DND-41 (cell line): ENCODE measurements around the gene AASS.

Experiments used
- ATAC-seq: fragments of 200-7000 bp; cut with Tn5 transposase; 3 replicates; pipeline ENCODE4 v1.9.1; 2021; ENCODE audit warnings: low read depth; ENCODE audit not compliant: insufficient read depth
- DNase-seq: peaks from one replicate; pipeline ENCODE4 v3.0.0-alpha.2; 2020
- H2AFZ ChIP-seq: 2 replicates; pipeline ENCODE4 v1.6.0; 2012; ENCODE audit warnings: low read depth, low read length
- H3K27ac ChIP-seq: 2 replicates; pipeline ENCODE4 v1.5.1; 2012; ENCODE audit warnings: low read length, inconsistent platforms
- H3K27me3 ChIP-seq: fragments of 200-600 bp; sonication (generic); 2 replicates; pipeline ENCODE4 v1.6.0; 2012; ENCODE audit warnings: low read length, mild to moderate bottlenecking, inconsistent platforms; ENCODE audit not compliant: insufficient read depth, poor library complexity
- H3K36me3 ChIP-seq: 2 replicates; pipeline ENCODE4 v1.5.1; 2012; ENCODE audit warnings: low read length, inconsistent platforms; ENCODE audit not compliant: insufficient read depth
- H3K4me1 ChIP-seq: 2 replicates; pipeline ENCODE4 v1.5.1; 2012; ENCODE audit warnings: mild to moderate bottlenecking, low read length; ENCODE audit not compliant: insufficient read depth
- H3K4me2 ChIP-seq: 2 replicates; pipeline ENCODE4 v1.6.0; 2012; ENCODE audit warnings: mild to moderate bottlenecking, moderate library complexity, low read length, inconsistent platforms; ENCODE audit not compliant: insufficient read depth
- H3K4me3 ChIP-seq, 2 experiments: fragments of 200-600 bp in 1 of 2; shearing (Covaris generic) in 1 of 2; 2 replicates each; pipeline ENCODE4 v1.5.1; 2012 to 2016; ENCODE audit warnings: inconsistent platforms in 2 of 2, low read length in 2 of 2, mild to moderate bottlenecking in 2 of 2, low read depth in 1 of 2, moderate library complexity in 1 of 2
- H3K79me2 ChIP-seq: 2 replicates; pipeline ENCODE4 v1.6.0; 2012; ENCODE audit warnings: low read length, inconsistent platforms; ENCODE audit not compliant: insufficient read depth
- H3K9ac ChIP-seq: 2 replicates; pipeline ENCODE4 v1.6.0; 2012; ENCODE audit warnings: low read depth, mild to moderate bottlenecking, inconsistent platforms, low read length, moderate library complexity
- H3K9me3 ChIP-seq: 2 replicates; pipeline ENCODE4 v1.5.1; 2012; ENCODE audit warnings: low read length, moderate library complexity, mild to moderate bottlenecking, inconsistent platforms; ENCODE audit not compliant: insufficient read depth, severe bottlenecking
- H4K20me1 ChIP-seq: 2 replicates; pipeline ENCODE4 v1.6.0; 2012; ENCODE audit warnings: low read length; ENCODE audit not compliant: insufficient read depth
- CTCF ChIP-seq: IDR thresholded peaks from 2 replicates; pipeline ENCODE4 v1.5.1; 2012; ENCODE audit warnings: borderline replicate concordance, low read length, moderate library complexity, mild to moderate bottlenecking; ENCODE audit not compliant: poor library complexity, severe bottlenecking; ENCODE audit errors: extremely low read depth
- EZH2 ChIP-seq: IDR thresholded peaks from 3 replicates; pipeline ENCODE4 v1.6.1; 2012; ENCODE audit warnings: borderline replicate concordance, low read depth, mild to moderate bottlenecking, moderate library complexity, low read length, inconsistent platforms; ENCODE audit not compliant: severe bottlenecking

The AASS gene

DNA sequence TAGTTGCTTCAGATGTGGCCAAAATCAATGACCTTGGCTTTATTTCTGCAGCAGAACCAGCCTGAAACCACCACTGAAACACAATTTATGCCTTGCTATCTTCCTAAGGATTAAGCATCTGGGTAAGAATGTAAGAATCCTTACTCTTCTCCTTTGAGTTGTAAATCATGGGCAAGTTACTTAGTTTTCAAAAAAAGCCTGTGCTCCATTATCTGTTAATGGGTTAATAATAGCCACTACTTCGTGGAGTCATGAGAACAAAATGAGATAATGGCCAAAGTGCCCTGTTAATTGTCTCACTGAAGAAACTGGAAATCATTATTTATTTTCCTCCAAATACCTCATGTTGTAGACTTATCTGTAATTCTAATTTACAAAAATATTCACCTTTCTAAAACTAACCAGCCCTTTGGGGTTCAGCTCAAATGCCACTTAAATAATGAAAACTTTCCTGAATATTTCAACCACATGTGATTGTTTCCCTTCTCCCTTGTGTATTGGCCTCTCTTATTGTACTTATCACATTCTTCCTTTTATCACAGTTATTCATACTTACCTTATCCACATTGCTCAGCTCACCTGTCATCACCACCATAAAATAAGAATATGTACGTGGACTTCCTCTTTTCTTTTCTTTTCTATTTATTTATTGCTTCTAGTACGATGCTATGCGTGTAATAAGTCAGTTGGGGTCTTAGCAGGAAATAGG, 2.0 kb upstream of the AASS start:
- H3K79me2 ChIP-seq = no peaks in the 10 kb centered on the region
- H2AFZ ChIP-seq = no peak overlapping the region
- no peaks in the 10 kb centered on the region for H4K20me1 ChIP-seq
- no peak overlapping the region for H3K4me3 ChIP-seq
- DNase-seq (no peak), ATAC-seq (no peak)
- no peak overlapping the region for H3K27ac ChIP-seq
- no peak for TF ChIP-seq CTCF
- TF ChIP-seq EZH2 = no peak
- H3K4me2 ChIP-seq = no peak overlapping the region
- no peaks in the 10 kb centered on the region for H3K9me3 ChIP-seq
- H3K36me3 ChIP-seq = no peaks in the 10 kb centered on the region
- H3K27me3 ChIP-seq = no peaks in the 10 kb centered on the region
- H3K9ac ChIP-seq = no peak overlapping the region
- H3K4me1 ChIP-seq = no peaks in the 10 kb centered on the region

DNA sequence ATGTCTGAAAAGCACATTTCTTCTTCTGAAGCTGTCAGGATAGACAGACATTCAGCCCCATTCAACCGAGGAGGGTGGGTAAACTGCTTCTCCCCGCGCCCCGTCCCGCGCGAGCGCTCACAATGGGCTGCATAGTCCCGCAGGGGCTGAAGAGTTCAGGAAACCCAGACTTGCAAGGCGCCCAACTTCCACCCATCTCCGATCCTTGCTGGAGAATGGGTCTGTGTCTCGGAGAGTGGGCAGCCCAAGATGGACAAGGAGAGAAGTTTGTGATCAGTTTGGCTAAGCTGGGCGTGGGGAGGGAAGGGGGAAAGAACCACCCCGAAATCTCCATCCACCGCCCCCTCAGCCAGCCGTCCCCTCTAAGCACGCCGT, 686 bp downstream of the AASS start:
- Histone ChIP-seq H3K9me3 (no peaks in the 10 kb centered on the region), H4K20me1 (no peaks in the 10 kb centered on the region), H3K79me2 (no peaks in the 10 kb centered on the region), H3K27ac (no peak overlapping the region), H2AFZ (no peak overlapping the region), H3K4me1 (no peaks in the 10 kb centered on the region), H3K36me3 (no peaks in the 10 kb centered on the region), H3K27me3 (no peaks in the 10 kb centered on the region), H3K9ac (no peak overlapping the region), H3K4me2 (no peak overlapping the region), H3K4me3 (no peak overlapping the region)
- DNase-seq = no peak
- TF ChIP-seq CTCF (no peak), EZH2 (no peak)
- ATAC-seq = no peak

DNA sequence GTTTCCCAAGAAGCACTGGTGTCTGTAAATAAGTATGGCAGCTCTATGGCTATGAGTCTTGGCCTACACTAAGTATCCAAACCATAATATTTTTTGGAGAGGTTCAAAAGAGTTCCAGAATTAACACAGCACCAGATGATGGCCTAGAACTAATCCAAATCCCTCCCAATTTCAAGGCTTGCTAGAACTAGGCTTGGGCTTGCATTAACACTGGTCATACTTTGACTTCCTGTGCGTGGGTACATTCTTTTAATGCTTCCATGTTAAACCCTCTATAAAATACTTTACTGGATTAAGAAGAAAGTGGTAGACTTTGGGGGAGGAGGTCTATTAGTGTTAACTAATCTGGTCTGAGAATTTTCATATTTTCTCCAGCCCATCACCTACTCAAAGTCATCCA, 3.1 kb downstream of the AASS start:
- Histone ChIP-seq H2AFZ (no peak overlapping the region), H3K9me3 (no peaks in the 10 kb centered on the region), H3K9ac (no peak overlapping the region), H3K27me3 (no peaks in the 10 kb centered on the region), H4K20me1 (no peaks in the 10 kb centered on the region), H3K27ac (no peak overlapping the region), H3K4me1 (peaks cover 11% of the 10 kb centered on the region), H3K4me2 (no peak overlapping the region), H3K4me3 (no peak overlapping the region), H3K79me2 (no peaks in the 10 kb centered on the region), H3K36me3 (no peaks in the 10 kb centered on the region)
- ATAC-seq (no peak), DNase-seq (no peak)
- no peak for TF ChIP-seq EZH2
- TF ChIP-seq CTCF = no peak
